NB4 (cell line): ENCODE data around the gene TMPRSS12.

Source experiments
- CTCF ChIP-seq: IDR thresholded peaks from one replicate; pipeline ENCODE4 v1.5.1; 2012; ENCODE audit warnings: low read depth, low read length
- TF ChIP-seq, protein P1 (sequence below): IDR thresholded peaks from 2 replicates; pipeline ENCODE4 v1.6.1; 2011; ENCODE audit warnings: low read depth, low read length

- no peak for TF ChIP-seq CTCF
- TF ChIP-seq, protein P1, sequence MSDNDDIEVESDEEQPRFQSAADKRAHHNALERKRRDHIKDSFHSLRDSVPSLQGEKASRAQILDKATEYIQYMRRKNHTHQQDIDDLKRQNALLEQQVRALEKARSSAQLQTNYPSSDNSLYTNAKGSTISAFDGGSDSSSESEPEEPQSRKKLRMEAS = no peak
Observed at GRCh38 chr12:50828121-50828520, 14.6 kb upstream of the TMPRSS12 start.
